Astrocyte of the hippocampus (primary cell): Measurements from ENCODE around the gene SGPL1.
"Not testable (repeated sequence)": the region's sequence is repeated elsewhere in the genome, so short reads cannot be mapped to it uniquely, and the experiment has no call there.

Source experiments
- DNase-seq: peaks from one replicate; pipeline ENCODE4 v3.0.0; 2011; ENCODE audit warnings: low read depth, low spot score

SGPL1 gene

DNA sequence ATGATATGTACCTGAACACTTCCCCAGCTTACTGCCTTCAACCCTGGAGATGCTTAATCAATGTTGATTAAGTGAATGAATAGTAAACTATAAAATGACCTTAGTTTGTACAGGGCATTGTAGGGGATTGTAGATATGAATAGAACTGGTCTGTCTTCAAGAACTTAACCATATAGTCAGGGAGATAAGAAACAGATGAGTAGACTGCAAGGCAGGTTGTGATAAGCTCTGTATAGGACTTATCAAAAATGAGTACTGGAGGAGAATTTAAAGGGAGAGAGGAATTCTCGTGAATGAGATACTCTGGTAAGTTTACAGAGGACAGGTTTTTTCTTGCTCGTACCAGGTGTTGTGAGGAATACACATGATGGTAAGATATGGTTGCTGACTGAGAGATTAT lies 27.6 kb downstream of the SGPL1 start:
- DNase-seq, result no peak

DNA sequence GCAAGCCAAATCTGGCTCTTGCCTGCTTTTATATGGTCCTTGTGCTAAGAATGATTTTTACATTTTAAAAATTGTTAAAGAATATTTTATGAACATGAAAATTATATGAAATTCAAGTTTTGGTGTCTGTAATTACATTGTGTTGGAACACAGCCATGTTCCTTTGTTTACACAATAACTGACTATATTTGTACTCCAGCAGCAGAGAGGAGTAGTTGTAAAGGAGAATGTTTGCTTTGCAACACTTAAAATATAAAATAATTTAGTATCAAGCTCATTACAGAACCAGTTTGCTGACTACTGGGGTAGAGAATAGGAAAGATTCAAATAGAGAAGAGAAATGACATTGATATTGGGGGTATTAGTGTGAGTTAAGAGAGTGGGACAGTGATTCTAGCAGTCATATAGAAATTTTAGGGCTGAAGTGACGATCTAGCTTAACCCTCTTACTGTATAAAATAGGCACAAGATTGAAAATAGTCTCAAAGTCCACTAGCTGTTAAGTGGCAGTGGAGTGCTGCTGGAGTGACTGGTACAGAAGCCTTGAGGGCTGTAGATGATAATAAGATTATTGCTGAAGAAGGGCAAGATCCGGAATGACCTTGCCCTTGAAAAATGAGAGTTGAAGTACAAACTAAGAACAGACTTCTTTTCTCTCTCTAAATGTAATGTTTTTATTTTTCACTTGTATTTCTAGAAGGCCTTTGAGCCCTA lies 28.2 kb downstream of the SGPL1 start:
- no peak for DNase-seq

DNA sequence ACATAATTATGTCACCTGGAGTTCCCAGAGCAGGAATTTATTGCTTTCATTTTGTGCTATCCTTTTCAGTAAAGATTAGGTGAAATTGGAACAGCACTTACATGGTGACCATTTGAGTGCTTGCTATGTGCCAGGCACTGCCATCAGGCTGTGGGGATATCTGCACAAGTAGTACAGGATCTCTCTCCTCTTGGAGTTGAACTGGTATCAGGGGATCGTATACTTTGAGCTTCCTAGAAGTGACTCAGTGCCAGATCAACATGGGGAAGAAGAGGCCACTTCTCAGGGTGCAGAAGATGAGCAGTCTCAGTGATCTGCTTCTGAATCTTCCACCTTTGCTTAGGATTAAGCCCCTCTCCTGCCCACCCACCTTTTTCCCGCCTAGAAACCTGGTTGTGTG lies 29.5 kb downstream of the SGPL1 start:
- DNase-seq, result no peak

DNA sequence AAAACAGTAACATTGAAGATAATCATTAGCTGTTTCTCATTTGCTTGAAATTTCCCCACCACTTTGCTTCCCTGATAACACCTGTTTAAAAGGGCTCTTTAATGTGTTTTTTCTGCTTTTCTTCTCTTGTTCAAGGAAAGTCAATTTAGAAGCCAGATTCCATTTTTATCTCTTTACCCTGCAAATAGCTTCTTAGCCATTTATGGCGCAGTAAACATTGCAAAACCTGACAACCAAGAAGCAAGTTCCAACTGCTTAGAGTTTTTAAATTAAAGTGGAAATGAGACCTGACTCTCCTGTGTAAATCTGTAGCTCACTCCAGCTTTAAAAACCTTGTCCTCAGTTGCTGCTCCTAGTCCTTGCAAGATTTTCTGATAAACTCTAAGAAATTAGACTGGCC lies 30.1 kb downstream of the SGPL1 start:
- no peak for DNase-seq

DNA sequence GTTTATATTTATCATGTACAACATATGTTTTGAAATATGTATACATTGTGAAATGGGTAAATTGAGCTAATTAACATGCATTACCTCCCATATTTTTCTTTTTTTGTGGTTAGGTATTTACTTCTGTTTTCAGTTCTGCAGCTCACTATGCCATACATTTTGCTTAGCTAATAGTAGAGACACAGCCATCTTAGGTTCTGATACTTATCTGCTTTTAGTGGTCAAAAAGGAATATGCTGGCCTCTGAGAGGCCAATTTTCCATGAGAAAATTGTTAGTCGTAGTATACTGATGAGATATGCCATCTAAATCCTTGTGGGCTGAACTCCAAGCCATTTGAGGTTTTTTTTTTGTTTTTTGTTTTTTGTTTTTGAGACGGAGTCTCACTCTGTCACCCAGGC lies 31.0 kb downstream of the SGPL1 start:
- DNase-seq, result peak; percentile 52

DNA sequence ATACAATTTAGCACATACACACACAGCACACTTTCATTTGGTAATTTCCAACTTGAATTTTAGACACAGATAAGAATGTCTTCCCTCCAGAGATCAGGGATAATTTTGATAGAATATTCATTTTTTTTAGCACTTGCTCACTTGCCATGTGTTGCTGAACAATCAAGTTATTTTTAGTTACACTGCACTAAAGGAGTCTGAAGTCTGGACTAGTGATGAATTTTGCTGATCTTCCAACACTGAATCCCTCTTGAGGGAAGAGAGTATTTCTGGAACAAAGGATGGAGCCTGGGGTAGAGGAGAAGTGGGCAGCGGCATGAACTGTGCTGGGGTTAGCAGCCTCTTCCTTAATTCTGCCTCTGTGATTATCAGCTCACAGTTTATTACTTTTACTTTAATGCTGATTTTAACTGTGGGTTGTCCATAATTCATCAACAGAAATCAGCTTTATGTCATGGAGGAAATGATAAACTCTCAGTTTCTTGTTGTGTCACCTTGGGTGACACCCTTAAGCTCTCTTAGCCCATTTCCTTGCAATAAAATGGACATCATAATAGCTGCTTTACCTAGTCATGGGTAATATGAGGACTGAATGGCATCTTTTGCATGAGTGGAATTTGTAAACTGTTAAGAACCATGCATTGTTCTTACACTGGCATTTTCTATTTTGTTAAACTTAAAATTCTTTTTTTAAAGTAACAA lies 32.1 kb downstream of the SGPL1 start:
- DNase-seq, result peak; percentile 18

DNA sequence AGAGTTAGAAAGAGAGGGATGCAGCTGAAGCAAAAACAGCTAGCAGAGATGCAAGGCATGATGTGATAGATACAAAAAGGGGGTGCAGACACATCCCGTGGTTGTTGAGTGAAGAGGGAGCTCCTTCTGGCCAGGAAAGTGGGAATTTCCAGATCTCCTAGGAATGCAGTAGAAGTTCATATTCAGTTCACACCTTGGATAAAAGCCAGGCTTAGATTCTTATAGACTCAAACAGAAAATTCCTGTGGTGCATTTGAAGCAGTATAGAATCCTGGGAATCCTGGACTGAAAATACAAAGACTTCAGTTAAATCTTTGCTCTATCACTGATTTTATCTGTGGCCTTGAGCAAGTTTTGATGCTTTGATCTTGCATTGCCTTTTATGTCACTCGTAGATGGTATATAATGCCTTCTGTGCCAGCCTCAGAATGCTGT lies 33.9 kb downstream of the SGPL1 start:
- peak; percentile 88 for DNase-seq

DNA sequence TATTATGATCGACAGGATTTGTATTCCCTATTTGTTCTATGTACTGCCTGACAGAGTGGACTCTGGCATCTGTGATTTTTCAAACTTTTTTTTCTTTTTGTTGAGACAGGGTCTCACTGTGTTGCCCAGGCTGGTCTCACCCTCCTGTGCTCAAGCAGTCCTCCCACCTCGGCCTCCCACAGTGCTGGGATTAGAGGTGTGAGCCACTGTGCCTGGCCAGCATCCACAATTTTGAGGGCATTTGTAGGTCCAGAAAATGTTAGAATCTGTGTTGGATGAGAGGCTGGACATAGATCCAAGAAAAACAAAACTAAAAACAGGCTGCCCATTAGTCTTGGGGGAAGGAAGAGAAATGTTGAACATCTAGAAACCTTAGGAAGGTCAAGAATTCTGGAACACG lies 34.3 kb downstream of the SGPL1 start:
- peak; percentile 66 for DNase-seq

DNA sequence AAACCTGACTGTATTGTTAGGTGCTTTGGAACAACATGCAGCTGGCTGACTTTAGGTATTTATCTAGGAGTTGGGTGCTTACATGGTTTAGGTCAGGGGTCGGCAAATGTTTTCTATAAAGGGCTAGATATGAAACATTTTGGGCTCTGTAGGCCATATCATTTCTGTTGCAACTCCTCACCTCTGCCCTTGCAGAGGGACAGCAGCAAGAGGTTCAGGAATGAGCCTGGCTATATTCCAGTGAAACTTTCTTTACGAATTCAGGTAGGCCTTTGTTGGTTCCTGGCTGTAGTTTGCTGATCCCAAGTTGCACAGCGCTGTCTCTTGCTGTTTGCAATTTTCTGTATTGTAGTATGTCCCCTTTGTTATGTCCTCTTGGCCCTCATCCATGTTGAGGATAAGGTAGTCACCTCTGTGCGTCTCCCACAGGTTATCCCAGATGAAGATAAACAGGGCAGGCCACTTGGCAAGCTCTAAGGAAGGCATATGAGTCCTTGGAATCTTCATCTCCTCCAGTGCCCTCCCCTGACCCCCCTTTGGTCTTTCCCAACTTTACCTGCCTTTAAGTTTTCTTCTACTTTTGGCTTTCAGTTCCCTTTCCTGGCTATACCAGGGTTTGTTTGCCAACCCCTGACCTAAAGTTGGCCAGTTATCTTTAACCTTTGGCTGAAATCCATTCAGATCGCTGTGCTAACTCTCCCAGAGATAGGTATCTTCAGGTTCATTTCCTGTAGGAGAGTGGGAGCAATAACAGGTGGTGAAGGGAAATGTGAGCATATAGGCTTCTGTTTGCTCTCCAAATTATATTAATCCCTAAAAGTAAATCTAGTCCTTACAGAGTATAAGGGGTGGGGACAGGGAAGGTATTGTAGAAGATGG lies 36.1 kb downstream of the SGPL1 start:
- no peak for DNase-seq

DNA sequence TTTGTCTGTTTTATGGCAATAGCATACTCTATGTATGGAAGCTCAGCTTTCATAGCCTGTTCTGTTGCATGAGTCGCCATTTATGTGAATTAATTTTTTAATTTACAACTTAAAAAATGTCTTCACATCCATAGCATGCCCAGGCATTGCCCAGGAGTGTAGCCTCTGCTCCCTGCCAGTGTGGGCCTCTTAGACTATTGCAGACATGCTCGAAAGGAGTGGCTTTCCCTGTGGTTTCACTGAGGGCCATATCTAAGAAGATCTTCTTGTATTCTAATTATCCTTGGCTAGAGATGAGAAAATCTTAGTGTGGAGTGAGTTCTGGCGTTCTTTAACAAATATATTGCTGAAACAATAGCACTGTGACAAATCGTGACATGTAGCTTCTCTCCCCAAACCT lies 37.3 kb downstream of the SGPL1 start:
- DNase-seq, result no peak

DNA sequence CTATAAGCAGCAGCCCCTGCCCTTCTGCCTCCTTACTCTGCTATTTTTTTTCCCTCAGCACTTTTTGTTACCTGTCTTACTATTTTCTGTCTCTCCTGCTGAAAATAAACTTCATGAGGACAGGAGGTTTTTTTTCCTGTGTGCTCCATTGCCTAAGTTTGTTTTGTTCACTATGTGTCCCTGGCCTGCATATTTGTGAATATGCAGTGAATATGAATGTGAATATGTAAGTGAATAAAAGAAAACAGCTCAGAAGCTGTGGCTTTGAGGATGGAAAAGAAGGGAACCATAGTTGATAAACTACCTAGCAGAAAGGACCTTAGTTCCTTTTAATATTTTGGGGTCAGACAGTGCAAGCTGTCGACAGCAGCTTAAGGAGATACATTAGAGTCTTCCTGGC lies 37.7 kb downstream of the SGPL1 start:
- DNase-seq, result no peak

DNA sequence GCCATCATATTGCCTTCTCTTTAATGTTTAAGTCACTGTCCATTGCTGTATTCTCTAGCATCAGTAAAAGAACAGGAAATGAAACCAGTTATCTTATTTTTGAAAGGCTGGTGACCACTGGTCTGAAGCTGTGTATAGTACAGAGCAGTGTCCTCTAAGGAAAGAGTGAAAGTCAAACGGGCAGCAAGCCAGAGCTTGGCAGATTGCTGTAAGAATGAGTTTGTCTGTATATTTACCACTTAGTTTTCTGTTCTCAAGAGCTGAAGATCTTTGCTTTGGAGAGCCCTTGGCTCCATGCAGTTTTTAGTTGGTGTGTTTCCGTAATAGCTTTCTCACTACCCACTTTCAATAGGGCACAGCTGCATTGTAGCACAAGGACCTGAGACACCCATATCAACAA lies 40.7 kb downstream of the SGPL1 start:
- no peak for DNase-seq

DNA sequence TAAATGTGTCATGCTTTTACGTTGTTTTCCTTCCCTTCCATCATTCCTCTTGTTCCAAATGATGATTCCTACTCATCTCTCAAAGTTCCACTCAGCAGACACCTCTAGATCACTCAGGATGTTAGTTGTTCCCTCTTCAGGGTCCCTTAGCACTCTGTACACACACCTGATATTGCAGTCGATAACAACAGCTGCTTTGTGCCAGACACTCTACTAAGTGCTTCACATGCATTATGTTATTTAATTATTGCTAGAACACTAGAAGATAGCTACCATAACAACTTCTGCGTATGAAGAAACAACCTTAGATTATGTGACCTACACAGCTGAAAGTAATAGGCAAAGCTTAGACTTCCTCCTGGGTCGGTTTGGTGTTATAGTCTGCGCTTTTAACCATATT lies 43.0 kb downstream of the SGPL1 start:
- no peak for DNase-seq

DNA sequence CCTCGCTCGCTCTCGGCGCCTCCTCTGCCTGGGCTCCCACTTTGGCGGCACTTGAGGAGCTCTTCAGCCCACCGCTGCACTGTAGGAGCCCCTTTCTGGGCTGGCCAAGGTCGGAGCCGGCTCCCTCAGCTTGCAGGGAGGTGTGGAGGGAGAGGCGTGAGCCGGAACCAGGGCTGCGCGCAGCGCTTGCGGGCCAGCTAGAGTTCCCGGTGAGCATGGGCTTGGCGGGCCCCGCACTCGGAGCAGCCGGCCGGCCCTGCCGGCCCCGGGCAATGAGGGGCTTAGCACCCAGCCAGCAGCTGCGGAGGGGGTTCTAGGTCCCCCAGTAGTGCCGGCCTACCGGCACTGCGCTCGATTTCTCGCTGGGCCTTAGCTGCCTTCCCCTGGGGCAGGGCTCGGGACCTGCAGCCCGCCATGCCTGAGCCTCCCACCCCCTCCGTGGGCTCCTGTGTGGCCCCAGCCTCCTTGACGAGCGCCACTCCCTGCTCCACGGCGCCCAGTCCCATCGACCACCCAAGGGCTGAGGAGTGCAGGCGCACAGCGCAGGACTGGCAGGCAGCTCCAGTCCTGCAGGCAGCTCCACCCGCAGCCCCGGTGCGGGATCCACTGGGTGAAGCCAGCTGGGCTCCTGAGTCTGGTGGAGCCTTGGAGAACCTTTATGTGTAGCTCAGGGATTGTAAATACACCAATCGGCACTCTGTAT lies 45.9 kb downstream of the SGPL1 start:
- not testable (repeated sequence) for DNase-seq

DNA sequence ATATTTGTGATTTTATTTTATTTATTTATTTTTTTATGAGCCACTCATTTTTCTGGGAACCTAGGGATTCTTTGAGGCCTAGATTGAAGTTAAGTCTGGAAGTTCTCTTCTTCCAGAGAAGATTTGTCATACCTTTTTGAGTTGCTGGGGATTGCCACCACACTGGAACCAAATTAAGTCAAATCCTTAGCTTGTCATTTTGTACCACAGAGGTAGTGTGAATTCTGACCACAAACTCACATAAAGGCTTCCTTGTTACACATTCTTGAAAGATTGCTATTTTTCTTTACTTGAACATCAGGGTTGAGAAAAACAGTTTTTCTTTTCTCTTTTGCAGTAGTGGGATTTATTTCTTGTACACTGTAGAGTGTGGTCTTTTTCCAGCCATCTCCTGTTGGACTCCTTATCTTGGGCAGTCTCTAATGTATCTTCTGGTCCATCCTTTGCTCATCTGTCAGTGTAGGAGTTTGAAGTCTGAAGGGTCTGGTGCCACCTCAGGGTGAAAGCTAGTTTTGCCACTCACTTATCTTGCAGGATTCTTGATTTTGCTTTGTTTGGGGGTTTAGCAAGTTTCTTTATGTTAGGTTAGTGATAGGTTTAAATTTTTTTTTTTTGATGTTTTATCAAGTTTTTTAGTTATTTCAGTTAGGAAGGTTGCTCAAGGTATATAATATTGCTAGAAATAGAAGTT lies 47.9 kb downstream of the SGPL1 start:
- peak; percentile 27 for DNase-seq

DNA sequence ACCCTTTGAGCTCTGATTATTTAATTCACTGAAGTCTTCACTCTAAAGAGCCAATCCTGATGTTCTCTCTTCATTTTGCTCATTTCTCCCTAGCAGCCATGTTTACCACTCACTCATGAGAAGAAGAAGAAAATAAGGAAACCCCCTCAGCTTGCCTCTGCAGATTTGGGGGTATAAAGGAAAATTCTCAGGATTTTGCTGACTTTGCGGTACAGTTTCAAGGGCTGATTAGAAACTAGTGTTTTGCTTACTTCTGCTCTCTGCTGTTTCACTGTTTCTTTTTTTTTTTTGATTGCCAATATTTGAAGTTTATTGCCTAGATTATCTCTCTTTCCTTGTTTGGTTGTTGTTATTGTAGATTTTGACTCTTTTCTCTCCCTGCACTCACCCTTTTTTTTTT lies 49.2 kb downstream of the SGPL1 start:
- no peak for DNase-seq

DNA sequence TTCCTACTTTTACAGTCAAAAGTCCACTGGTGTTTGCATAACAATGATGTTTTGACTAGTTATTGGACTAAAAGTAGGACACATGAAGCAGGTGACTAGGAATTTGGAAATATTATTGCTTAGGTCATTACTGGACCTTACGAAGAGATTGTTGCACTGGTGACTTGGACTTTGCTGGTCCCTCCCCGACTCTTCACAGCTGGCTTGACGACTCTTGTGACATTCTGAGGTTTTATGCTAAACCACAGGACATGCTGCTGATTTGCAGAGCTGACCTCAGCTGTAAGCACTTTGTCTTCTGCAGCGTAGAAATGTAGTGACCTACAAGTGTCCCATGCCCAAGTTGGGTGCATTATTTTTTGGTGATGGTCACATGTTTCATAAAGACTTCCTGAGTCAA lies 50.7 kb downstream of the SGPL1 start:
- peak; percentile 43 for DNase-seq

DNA sequence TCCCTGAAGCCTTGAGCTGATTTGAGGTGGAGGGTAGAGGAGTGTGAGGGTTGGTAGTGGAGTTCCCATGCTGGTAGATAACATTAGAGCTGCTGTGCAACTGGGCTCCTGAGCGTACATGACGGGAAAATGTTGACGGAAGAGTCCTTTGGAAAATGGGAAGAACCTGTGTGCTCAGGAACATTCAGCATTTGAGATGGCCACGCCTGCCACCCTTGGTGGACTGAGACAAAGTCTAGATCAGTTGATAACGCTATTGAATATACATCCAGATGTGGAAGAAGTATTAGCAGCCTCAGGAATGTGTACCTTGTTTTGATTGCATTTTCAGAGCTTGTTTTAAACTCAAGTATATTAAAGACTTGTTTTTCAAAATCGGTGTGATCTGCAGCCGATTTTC lies 56.5 kb downstream of the SGPL1 start:
- no peak for DNase-seq

DNA sequence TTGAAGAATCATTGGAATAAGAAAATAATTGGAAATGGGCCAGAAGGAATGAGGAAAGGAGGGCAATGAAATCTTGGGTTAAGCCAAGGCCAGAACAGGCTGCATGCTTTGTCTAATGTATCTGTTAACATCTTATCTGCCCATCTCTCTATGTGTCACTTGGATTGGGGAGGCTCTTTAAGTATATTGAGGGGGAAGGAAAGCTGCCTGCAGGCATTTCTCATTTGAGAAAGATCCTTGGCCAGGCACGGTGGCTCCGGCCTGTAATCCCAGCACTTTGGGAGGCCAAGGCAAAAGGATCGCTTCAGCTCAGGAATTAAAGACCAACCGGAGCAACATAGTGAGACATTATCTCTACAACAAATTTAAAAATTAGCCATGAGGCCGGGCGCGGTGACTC lies 58.3 kb downstream of the SGPL1 start:
- DNase-seq, result no peak

DNA sequence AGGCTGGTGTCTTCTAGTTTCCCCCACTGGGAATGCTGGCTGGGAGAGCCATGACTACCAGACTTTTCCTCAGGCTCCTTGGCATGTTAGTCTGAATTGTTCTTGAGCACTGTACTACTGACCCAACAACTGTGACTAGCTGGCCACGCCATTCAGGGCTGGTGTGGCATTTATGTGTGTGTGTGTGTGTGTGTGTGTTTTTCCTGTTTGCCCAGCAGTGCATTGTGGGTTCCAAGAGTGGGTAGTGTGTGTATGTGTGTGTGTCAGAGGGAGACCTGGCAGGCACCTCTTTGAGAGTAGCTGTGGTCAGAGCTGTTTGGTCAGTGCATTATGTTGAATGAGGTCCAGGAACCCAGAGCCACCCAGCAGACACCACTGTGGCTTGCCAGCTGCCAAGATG lies 63.5 kb downstream of the SGPL1 start:
- peak; percentile 77 for DNase-seq

DNA sequence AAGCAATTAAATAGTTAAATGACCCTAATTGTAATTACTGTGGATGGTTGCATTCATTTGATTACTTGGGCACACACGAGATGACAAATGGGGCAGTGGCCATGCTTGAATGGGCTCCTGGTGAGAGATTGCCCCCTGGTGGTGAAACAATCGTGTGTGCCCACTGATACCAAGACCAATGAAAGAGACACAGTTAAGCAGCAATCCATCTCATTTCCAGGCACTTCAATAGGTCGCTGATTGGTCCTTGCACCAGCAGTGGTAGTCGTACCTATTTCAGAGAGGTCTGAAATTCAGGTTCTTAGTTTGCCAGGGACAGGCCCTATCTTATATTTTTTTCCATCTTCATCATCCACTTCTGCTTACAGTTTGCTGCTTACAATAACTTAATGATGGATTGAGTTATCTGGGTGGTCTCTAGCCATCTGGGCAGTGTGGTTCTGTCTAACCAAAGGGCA lies 64.4 kb downstream of the SGPL1 start:
- peak; percentile 88 for DNase-seq
